Non-pigmented ciliary epithelial cell (primary cell): ENCODE data around the gene NRF1.
"Not testable (repeated sequence)": the region's sequence is repeated elsewhere in the genome, so short reads cannot be mapped to it uniquely, and the experiment has no call there.

Source experiments
- DNase-seq: peaks from one replicate; pipeline ENCODE4 v3.0.0-alpha.2; 2010; ENCODE audit warnings: low read depth

The NRF1 gene

GRCh38 chr7:129607471-129608120 is 3.9 kb upstream of the NRF1 start:
- no peak for DNase-seq

GRCh38 chr7:129609666-129610065 is 1.9 kb upstream of the NRF1 start:
- no peak for DNase-seq

DNA sequence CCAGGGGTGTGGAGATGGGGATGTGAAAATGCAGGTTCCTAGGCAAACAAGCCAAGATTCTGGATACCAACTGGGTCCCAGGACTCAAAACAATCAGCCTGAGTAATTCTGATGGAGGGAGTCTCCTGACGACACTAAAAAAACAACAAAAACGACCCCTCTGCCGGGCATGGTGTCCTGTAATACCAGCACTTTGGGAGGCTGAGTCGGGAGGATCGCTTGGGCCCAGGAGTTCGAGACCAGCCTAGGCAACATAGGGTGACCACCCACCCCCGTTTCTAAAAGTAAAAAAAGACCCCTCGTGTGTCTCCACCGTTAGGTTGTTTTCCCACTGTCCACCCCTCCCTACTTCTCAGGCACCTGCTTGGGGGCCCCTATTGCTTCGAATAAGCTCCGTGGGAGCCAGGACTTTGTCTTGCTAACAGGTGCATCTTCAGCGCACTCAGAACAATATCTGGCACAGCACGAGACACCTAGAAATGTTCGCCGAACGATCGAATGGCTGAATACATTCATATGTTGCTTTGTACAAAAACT is 743 bp upstream of the NRF1 start:
- no peak for DNase-seq

DNA sequence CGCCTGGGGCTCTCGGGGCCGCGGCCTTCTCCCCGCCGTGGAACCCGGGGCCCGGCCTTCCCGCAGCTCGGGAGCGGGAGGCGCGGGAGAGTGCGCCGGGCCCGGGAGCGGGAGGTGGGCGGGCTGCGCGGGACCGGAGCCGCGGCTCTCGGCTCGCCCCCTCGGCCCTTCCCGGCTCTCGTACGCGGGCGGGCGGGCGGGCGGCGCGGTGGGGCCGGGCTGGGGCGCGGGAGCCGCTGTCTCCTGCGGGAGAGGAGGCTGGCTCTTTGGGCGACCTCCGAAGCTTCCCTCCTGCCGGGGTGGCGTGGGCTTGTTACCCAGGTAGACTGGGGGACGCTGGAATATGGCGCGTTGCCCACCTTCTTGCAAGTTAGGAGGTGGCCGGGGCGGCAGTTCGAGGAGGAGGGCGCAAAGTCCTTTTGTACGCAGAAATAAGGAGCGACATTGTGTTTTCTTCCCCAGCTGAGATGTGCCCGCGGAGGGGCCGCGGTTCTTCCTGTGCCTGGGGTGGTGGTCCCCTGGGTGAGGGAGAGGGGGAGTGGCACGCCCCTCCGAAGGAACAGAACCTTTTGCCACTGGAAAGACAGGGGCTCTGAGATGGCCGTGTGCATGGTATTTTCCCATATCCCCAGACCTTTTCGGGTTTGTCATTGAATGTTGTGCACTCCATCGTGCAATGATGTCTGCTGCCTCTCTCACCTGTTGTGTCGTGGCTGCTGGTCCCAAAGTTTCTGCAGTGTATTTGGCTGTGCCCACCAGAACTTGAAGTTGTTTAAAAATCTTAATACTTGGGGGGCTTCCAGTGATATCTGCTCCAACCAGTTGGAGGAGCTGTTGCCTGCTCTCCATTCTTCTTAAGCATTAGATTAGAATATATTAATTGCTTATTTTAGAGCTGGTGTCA is 844 bp downstream of the NRF1 start:
- DNase-seq = no peak

- no peak for DNase-seq
These were observed 1.5 kb downstream of the NRF1 start for GRCh38 chr7:129613016-129613337.

GRCh38 chr7:129615018-129615417 is 3.5 kb downstream of the NRF1 start:
- DNase-seq = no peak

- no peak for DNase-seq
These were observed 5.0 kb downstream of the NRF1 start for GRCh38 chr7:129616530-129616929.

GRCh38 chr7:129617178-129617577 is 5.7 kb downstream of the NRF1 start:
- no peak for DNase-seq

GRCh38 chr7:129617652-129618051 is 6.1 kb downstream of the NRF1 start:
- DNase-seq = no peak

- no peak for DNase-seq
These were observed 15.4 kb downstream of the NRF1 start for GRCh38 chr7:129626896-129627295.

DNA sequence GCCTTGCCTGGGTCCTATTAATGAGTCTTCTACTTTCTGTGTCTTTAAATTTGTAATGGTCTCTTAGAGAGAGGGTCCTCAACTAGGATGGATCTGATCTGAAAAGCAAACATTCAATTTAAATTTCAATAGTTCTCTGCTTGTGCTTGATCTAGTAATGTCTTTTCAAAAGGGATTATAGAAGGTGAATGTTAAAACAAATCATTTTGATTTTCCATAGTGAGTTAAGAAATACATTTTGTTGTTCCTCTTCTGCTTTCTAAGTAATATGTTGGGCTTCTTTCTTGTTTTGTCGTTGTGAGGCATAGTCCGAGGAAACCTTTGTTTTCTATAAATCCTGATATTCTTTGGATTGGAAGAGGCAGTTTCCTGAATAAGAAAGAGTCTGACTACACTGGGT is 18.8 kb downstream of the NRF1 start:
- no peak for DNase-seq

GRCh38 chr7:129634361-129635034 is 23.0 kb downstream of the NRF1 start:
- no peak for DNase-seq

GRCh38 chr7:129635300-129636029 is 23.9 kb downstream of the NRF1 start:
- DNase-seq = peak; percentile 50

GRCh38 chr7:129636030-129636550 is 24.6 kb downstream of the NRF1 start:
- DNase-seq = not testable (repeated sequence)

GRCh38 chr7:129636641-129637040 is 25.1 kb downstream of the NRF1 start:
- DNase-seq = no peak

- DNase-seq = no peak
These were observed 28.9 kb downstream of the NRF1 start for GRCh38 chr7:129640400-129640799.

GRCh38 chr7:129642871-129643549 is 31.5 kb downstream of the NRF1 start:
- DNase-seq = no peak

DNA sequence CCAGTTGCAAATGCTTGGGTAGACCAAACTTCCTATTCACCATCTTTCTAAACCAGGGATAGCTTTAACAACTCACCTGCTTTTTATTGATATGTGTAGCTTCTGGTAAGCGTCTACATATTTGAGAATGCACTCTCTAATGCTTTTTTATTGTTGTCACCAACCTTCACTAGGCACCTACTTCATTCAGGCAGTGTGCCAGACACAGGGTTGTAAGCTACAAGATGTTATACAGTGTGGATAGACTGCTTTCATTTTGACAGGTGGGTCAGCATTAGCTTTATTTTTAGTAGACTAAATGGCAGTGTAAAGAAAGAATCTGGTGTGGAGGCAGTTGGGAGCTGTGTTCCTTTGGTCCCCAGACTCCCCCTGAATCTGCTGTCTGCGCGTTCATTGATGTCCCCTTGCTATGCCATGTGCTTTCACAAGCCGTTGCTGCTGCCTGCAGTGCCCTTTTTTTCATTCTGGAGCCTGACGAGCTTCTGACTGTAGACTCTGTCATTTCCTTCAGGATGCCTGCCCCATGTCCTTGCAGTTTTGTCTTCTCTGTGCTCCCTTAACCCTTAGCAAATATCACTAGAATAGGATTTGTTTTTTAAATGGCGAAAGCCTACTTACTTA is 32.1 kb downstream of the NRF1 start:
- no peak for DNase-seq

DNA sequence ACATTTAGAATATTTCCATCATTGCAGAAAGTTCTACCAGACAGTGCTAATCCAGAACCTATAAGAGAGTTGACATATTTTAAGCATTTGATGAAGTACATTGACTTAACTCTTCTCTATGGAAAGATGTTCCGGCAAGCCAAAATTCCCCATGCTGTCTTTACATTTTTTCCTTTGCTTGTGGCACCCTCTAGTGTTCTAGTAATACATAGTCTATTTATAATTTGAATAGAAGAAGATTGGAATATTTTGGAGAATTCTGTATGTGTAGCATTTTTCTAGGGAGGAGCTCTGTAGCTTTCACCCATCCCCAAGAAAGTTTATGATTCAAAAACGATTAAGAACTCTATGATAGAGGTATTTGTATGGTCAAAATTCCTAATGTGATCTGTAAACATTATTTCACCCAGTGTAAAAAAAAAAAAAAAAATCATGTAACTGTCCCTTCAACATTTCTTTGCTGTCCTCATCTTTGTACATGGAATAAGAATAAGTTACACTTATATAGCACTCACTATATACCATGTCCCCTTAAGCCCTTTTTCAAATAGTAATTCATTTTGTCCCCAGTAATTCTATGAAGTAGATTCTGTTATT is 33.2 kb downstream of the NRF1 start:
- no peak for DNase-seq

DNA sequence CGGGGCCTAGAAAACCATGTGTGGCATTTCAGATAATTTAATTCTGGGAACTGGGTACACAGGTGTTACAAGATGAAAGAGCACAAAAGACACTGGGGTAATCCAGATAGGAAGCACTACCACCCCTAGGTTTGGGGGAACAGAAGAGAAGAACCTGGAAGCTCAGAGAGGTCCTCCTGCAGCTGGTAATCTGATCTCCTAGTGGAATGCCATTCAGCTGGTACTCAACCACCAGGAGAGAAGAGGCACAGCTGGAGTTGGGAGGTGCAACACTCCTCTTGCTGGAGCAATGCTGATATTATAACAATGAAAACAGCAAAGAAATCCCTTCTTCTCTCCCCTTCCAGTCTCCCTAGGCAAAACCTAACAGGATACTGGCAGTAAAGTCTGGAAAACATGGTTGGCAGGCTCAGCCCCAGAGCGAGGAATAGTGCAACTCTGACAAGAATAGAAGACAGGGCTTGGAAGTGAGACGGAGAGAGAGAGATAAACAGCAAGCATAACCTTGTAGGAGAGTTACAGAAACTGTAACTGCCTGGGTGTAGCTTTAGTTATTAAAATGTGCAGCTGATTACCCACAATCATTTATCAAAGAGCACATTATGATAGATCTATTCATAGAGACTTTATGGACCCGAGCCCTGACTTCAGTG is 35.0 kb downstream of the NRF1 start:
- no peak for DNase-seq
